ENCODE measurements around the gene PAPLN.

DNA sequence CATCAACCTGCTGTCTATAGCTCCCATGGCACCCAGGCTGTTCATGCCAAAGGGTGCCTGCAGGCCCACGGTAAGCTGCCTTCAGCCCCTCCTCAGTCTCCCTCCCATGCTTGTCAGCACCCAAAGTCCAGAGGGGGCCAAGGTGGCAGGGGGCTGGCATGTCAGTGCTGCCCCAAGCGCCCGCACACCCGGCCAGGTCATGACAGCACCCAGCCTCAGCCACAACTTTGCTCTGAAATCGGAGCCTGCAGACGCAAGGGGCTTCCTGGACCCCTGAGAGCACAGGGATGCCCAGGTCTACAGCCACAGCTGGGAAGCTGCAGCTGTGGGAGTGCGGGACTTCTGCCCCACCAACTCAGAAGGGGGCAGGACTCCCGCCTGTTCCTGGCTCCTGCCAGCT, 28.5 kb upstream of the PAPLN start:
- TF ChIP-seq, protein P1, sequence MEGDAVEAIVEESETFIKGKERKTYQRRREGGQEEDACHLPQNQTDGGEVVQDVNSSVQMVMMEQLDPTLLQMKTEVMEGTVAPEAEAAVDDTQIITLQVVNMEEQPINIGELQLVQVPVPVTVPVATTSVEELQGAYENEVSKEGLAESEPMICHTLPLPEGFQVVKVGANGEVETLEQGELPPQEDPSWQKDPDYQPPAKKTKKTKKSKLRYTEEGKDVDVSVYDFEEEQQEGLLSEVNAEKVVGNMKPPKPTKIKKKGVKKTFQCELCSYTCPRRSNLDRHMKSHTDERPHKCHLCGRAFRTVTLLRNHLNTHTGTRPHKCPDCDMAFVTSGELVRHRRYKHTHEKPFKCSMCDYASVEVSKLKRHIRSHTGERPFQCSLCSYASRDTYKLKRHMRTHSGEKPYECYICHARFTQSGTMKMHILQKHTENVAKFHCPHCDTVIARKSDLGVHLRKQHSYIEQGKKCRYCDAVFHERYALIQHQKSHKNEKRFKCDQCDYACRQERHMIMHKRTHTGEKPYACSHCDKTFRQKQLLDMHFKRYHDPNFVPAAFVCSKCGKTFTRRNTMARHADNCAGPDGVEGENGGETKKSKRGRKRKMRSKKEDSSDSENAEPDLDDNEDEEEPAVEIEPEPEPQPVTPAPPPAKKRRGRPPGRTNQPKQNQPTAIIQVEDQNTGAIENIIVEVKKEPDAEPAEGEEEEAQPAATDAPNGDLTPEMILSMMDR (conservative IDR thresholded peaks at IDR 0.05; ENCODE audit: low read depth, low read length): no peak
- TF ChIP-seq EZH2phosphoT487 (IDR thresholded peaks at IDR 0.05; ENCODE audit: borderline replicate concordance, low read length): no peak
